Measurements from ENCODE around the gene GRID1.

DNA sequence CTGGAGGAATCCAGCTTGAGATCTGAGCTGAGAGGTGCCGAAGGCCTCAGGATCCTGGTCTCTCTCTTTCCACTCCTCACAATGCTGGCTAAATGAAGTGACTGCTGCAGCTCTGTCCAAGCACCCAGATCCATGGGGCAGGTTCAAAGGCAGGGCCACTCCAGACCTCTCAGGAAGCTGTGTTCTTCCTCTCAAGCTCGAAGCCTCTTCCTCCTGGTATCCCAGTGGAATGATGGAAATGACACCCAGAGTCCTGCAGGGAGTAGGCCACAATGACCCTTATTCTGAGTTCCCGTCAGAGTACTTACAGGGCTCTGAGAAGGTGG is 574.1 kb downstream of the GRID1 start:
- TF ChIP-seq, protein P1, sequence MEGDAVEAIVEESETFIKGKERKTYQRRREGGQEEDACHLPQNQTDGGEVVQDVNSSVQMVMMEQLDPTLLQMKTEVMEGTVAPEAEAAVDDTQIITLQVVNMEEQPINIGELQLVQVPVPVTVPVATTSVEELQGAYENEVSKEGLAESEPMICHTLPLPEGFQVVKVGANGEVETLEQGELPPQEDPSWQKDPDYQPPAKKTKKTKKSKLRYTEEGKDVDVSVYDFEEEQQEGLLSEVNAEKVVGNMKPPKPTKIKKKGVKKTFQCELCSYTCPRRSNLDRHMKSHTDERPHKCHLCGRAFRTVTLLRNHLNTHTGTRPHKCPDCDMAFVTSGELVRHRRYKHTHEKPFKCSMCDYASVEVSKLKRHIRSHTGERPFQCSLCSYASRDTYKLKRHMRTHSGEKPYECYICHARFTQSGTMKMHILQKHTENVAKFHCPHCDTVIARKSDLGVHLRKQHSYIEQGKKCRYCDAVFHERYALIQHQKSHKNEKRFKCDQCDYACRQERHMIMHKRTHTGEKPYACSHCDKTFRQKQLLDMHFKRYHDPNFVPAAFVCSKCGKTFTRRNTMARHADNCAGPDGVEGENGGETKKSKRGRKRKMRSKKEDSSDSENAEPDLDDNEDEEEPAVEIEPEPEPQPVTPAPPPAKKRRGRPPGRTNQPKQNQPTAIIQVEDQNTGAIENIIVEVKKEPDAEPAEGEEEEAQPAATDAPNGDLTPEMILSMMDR (IDR thresholded peaks at IDR 0.05), result no peak
- TF ChIP-seq POLR2A (IDR thresholded peaks at IDR 0.05), result no peak

All from lower leg skin (tissue), 3 donors.